Thoracic aorta (tissue), 2 donors: ENCODE results near the gene CDC42BPG. TPM values are rescaled to one million over a fixed set of nuclear protein-coding genes. Genes with fewer than 3 reads are reported as not detected.

ENCODE experiments used
- ATAC-seq: fragments of 150-250 bp; one replicate; pipeline ENCODE4 v1.8.0; 2017; ENCODE audit warnings: low read depth; ENCODE audit not compliant: insufficient number of reproducible peaks, low FRiP score
- DNase-seq: peaks from one replicate; pipeline ENCODE4 v3.0.0-alpha.2; 2020; ENCODE audit warnings: low spot score
- H3K27ac ChIP-seq, 2 donors: fragments of 200-600 bp; sonication (generic); 1 replicate in 1 of 2; 2 replicates in 1 of 2; pipeline ENCODE4 v1.5.1; 2016; ENCODE audit warnings: mild to moderate bottlenecking in 2 of 2, moderate library complexity in 2 of 2
- H3K27me3 ChIP-seq: fragments of 200-600 bp; sonication (generic); replicated peaks from 2 replicates; pipeline ENCODE4 v1.6.0; 2016; ENCODE audit warnings: mild to moderate bottlenecking; ENCODE audit not compliant: insufficient read depth
- H3K36me3 ChIP-seq: fragments of 200-600 bp; sonication (generic); one replicate; pipeline ENCODE4 v1.5.1; 2016
- H3K4me1 ChIP-seq, 2 donors: fragments of 200-600 bp; sonication (generic); 1 replicate in 1 of 2; 2 replicates in 1 of 2; pipeline versions ENCODE4 v1.5.1 to v1.6.0; 2016; ENCODE audit warnings: low read depth in 2 of 2, mild to moderate bottlenecking in 1 of 2; ENCODE audit not compliant: control insufficient read depth in 1 of 2
- H3K4me3 ChIP-seq: fragments of 200-600 bp; sonication (generic); 2 replicates; pipeline ENCODE4 v1.5.1; 2016; ENCODE audit warnings: mild to moderate bottlenecking
- H3K9me3 ChIP-seq: fragments of 200-600 bp; sonication (generic); 2 replicates; pipeline ENCODE4 v1.5.1; 2016
- CTCF ChIP-seq: fragments of 200-600 bp; sonication (generic); IDR thresholded peaks from one replicate; pipeline ENCODE4 v1.5.1; 2019; ENCODE audit warnings: antibody characterized with exemption
- total RNA-seq, 2 donors: library from RNA; depleted of rRNA; stranded (reverse); fragments of >200 nt; gene quantifications; one replicate each; pipeline versions ENCODE4 v1.1.0 to v1.2.3, GENCODE V29; 2016

The CDC42BPG gene
- total RNA-seq, 2 donors from 2014 or later, result 0.68 to 1.2 TPM

DNA sequence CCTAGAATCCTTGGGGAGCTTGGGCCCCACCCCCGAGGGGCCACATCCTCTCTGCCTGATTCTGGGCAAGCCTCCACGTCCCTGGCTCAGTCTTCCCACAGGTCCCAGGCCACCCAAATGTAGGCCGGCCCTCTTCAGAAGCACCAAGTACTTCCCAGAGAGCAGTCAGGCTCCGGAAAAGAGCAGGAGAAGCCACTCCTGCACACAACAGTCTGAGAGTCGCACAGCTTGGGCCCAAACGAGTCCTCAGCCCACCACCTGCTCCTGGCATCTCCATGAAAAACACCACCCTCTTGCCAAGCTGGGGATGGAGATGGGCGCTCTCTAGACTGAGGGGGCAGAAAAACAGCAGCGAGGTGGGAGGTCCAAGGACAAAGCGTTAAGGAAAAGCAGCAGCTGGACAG, 18.5 kb upstream of the CDC42BPG start:
- DNase-seq (no peak), ATAC-seq (no peak)
- H3K27ac ChIP-seq, result peak overlapping the region; percentile 97 to 98
- no peaks in the 10 kb centered on the region for H3K27me3 ChIP-seq
- peaks cover 16% of the 10 kb centered on the region for H3K36me3 ChIP-seq
- no peaks in the 10 kb centered on the region for H3K9me3 ChIP-seq
- H3K4me1 ChIP-seq, result peaks cover 69 to 95% of the 10 kb centered on the region in 2 donors
- H3K4me3 ChIP-seq, result peak overlapping the region; percentile 66
- no peak for TF ChIP-seq CTCF

DNA sequence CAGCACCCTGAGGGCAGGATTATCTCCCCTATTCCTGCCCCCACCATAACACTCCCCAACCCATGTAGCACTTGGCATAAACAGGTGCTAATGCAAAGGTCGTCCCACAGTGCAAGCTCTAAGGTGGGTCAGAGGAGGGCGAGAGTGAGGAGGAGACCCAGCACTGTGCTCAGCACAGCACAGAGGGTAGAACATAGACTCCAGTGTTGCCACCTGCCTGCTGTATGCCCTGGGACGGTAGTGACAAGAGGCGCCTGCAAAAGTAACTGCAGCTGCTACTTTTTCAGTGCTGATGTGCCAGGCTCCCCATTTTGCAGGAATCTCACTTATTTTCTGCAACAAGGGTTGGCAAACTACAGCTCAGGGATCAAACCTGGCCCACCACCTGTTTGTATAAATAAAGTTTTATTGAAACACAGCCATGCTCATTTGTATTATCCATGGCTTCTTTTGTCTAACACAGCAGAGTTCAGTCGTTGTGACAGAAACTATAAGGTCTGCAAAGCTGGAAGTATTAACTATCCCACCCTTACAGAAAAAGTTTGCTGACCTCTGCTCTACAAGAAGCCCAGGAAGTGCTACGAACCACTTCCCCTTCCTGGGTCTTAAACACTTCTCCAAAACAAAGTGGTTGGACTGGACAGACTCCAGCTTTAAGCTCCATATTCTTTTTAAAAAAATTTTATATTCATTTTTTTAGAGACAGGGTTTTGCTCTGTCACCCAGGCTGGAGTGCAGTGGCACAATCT, 16.9 kb upstream of the CDC42BPG start:
- no peaks in the 10 kb centered on the region for H3K9me3 ChIP-seq
- ATAC-seq, result no peak
- H3K36me3 ChIP-seq, result peaks cover 16% of the 10 kb centered on the region
- no peak for DNase-seq
- no peak overlapping the region for H3K4me3 ChIP-seq
- no peaks in the 10 kb centered on the region for H3K27me3 ChIP-seq
- TF ChIP-seq CTCF, result no peak
- peak overlapping the region; percentile 97 to 98 for H3K27ac ChIP-seq
- peaks cover 70 to 95% of the 10 kb centered on the region in 2 donors for H3K4me1 ChIP-seq

GRCh38 chr11:64859542-64860414, 15.3 kb upstream of the CDC42BPG start:
- Histone ChIP-seq H3K9me3 (no peaks in the 10 kb centered on the region), H3K27me3 (no peaks in the 10 kb centered on the region), H3K36me3 (peaks cover 16% of the 10 kb centered on the region), H3K4me3 (no peak overlapping the region), H3K27ac (peak overlapping the region; percentile 56 to 83), H3K4me1 (peaks cover 73 to 95% of the 10 kb centered on the region in 2 donors)
- ATAC-seq (no peak), DNase-seq (no peak)
- no peak for TF ChIP-seq CTCF

- no peak for DNase-seq
- Histone ChIP-seq H3K4me3 (peak overlapping the region; percentile 8), H3K36me3 (peaks cover 24% of the 10 kb centered on the region), H3K27ac (peak overlapping the region; percentile 56 to 83), H3K27me3 (no peaks in the 10 kb centered on the region), H3K9me3 (no peaks in the 10 kb centered on the region), H3K4me1 (peaks cover 74 to 96% of the 10 kb centered on the region in 2 donors)
- ATAC-seq, result no peak
- no peak for TF ChIP-seq CTCF
These were observed 14.2 kb upstream of the CDC42BPG start for GRCh38 chr11:64858467-64859263.
